GM12892 (cell line): ENCODE data around the gene NCOA5.

Source experiments
- POLR2A ChIP-seq: IDR thresholded peaks from 2 replicates; pipeline ENCODE4 v1.6.1; 2011; ENCODE audit warnings: low read depth, low read length, control low read depth
- POLR2AphosphoS5 ChIP-seq: IDR thresholded peaks from 2 replicates; pipeline ENCODE4 v1.6.1; 2011; ENCODE audit warnings: low read depth, low read length, control low read depth

DNA sequence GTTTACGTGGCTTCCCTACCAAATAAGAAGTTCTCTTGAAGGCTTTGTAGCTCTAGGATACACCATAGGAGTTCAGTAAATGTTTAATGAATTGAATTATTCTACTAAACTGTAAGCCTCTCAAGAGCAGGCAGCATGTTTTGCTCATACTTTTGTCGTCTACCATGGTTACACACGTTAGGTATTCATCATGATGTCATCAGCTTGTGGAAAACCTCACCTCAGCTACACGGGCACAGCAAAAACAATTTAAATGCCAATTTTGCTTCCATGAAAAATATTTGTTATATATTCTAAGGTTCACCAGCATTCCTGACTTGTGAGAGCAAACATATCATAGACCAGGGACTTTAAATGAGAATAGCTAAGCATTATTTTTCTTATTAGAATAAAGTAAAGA lies 16.7 kb downstream of the NCOA5 start:
- TF ChIP-seq POLR2A (no peak), POLR2AphosphoS5 (no peak)
